IPS DF 6.9 (cell line): ENCODE measurements around the gene KIF6.

Source experiments
- DNase-seq: peaks from one replicate; pipeline ENCODE4 v3.0.0-alpha.2; 2013; ENCODE audit warnings: low read depth, low spot score
- H3K27ac ChIP-seq: one replicate; pipeline ENCODE4 v1.5.1; 2013; ENCODE audit warnings: low read length, control low read depth
- H3K27me3 ChIP-seq: 2 replicates; pipeline ENCODE4 v1.6.1; 2013; ENCODE audit warnings: mild to moderate bottlenecking, low read length; ENCODE audit not compliant: control insufficient read depth, insufficient read depth
- H3K36me3 ChIP-seq: 2 replicates; pipeline ENCODE4 v1.6.1; 2013; ENCODE audit warnings: low read length; ENCODE audit not compliant: control insufficient read depth, insufficient read depth
- H3K4me1 ChIP-seq: 2 replicates; pipeline ENCODE4 v1.6.1; 2013; ENCODE audit warnings: low read length; ENCODE audit not compliant: control insufficient read depth, insufficient read depth
- H3K4me3 ChIP-seq: 2 replicates; pipeline ENCODE4 v1.5.1; 2013; ENCODE audit warnings: mild to moderate bottlenecking, low read length
- H3K9me3 ChIP-seq: 2 replicates; pipeline ENCODE4 v1.6.1; 2013; ENCODE audit warnings: low read length, inconsistent platforms; ENCODE audit not compliant: control insufficient read depth, insufficient read depth
- WGBS: extraction: QIAGEN DNeasy Blood & Tissue Kit; methylation state at CpG from one replicate; pipeline ENCODE4 v1.1.7; 2013; ENCODE audit warnings: mixed read lengths, missing lambda C conversion rate; ENCODE audit not compliant: insufficient read length, insufficient coverage; 5-methylcytosine and 5-hydroxymethylcytosine counted together

KIF6 gene

GRCh38 chr6:39422238-39422637 is 303.0 kb downstream of the KIF6 start:
- Histone ChIP-seq H3K9me3 (no peaks in the 10 kb centered on the region), H3K27me3 (no peaks in the 10 kb centered on the region), H3K36me3 (no peaks in the 10 kb centered on the region), H3K4me1 (no peaks in the 10 kb centered on the region), H3K27ac (no peak overlapping the region), H3K4me3 (no peak overlapping the region)
- DNase-seq, result no peak
- no CpG with 5 or more reads among the region's 6 CpGs for WGBS

GRCh38 chr6:39421383-39422225 is 303.6 kb downstream of the KIF6 start:
- H3K27me3 ChIP-seq, result no peaks in the 10 kb centered on the region
- H3K4me3 ChIP-seq, result no peak overlapping the region
- H3K4me1 ChIP-seq, result no peaks in the 10 kb centered on the region
- WGBS, result 100% methylated on average over 2 of the region's 11 CpGs
- no peak for DNase-seq
- no peaks in the 10 kb centered on the region for H3K9me3 ChIP-seq
- H3K27ac ChIP-seq, result no peak overlapping the region
- no peaks in the 10 kb centered on the region for H3K36me3 ChIP-seq

DNA sequence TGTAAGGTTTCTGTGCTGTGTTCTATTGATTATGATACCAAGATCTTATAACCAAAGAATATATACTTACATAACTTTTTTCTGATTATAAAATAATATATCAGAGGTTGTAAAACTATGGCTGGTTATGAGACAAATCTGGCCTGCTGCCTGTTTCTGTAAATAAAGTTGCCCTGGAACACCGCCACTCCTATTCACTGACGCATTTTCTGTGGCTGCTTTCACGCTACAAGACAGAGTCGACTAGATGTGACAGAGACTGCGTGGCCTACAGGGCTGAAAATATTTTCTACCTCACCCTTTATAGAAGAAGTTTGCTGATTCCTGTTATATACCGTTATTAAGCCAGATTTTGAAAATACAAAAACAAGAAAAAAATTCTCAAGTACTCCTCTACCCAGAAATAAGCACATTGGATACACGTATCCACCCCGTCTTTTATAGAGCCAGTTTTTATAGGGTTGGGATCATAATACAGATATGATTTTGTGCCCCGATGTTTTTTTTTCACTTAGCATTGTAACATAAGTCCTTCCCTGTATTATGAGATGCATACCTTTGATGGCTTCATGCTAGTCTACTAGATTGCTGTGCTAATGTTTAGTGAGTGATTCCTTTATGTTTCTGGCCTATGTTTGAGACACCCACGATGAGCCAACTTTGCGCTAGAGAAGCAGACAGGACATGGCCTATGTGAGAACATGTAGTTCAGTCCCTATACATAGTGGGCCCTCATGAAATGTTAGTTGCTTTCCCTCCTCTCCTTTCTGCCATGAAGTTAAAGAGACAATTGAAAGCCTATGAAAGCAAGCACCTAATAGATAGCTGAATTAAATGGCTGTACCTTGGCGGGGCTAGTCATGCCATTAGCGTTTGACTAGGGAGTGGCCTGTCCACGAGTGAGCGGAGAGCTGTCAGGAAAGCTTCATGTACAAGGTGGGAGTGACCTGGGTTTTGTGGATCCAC is 304.6 kb downstream of the KIF6 start:
- WGBS, result no CpG with 5 or more reads among the region's 15 CpGs
- H3K9me3 ChIP-seq, result no peaks in the 10 kb centered on the region

DNA sequence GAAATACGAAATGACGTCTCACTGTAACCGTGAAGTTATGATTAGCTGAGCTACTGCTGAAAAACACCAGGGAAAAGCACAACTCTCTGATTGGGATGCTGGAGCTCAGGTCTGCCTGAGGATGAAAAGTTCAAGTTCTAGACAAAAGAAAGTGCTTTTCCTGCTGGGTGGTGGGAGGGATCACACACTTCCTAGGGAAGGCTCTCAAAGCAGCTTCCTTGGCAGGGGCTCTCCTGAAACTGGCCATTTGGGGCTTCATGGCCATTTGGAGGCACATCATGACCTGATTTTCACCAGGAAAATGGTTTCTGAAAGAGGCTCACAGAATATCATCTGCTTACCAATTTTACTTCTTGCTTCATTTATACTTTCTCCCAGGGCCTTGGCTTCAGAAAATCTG is 305.6 kb downstream of the KIF6 start:
- H3K9me3 ChIP-seq, result no peaks in the 10 kb centered on the region
- no peak for DNase-seq
- no peaks in the 10 kb centered on the region for H3K36me3 ChIP-seq
- no peak overlapping the region for H3K27ac ChIP-seq
- no peak overlapping the region for H3K4me3 ChIP-seq
- no peaks in the 10 kb centered on the region for H3K4me1 ChIP-seq
- H3K27me3 ChIP-seq, result no peaks in the 10 kb centered on the region
- no CpG with 5 or more reads among the region's 3 CpGs for WGBS

More for the DNA sequence above, 304.6 kb downstream of the KIF6 start:
- Histone ChIP-seq H3K27ac (no peak overlapping the region), H3K4me3 (no peak overlapping the region), H3K36me3 (no peaks in the 10 kb centered on the region), H3K4me1 (no peaks in the 10 kb centered on the region), H3K27me3 (no peaks in the 10 kb centered on the region)
- no peak for DNase-seq

GRCh38 chr6:39417440-39417839 is 307.8 kb downstream of the KIF6 start:
- Histone ChIP-seq H3K9me3 (no peaks in the 10 kb centered on the region), H3K36me3 (no peaks in the 10 kb centered on the region), H3K27ac (no peak overlapping the region), H3K4me1 (no peaks in the 10 kb centered on the region), H3K27me3 (no peaks in the 10 kb centered on the region), H3K4me3 (no peak overlapping the region)
- WGBS, result 100% methylated on average over 1 of the region's 2 CpGs
- no peak for DNase-seq

DNA sequence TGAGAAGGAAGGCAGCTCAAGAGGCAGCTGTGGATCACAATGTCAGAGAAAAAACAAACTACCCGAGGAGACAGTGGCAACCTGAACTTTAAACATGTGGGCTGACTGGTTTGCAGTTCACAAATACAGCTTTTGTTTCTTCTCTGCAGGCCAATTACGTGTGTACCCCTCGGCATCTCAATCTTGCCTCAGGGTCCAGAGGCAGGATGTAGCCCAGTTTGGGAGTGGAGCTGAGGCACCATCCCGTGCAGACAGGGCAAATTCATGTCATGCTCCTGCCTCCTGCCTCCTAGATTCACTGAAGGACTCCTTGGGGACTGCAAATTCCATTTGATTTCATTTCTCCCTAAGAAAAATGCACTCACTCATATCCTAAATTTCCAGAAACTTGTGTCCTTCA is 308.5 kb downstream of the KIF6 start:
- no peak overlapping the region for H3K27ac ChIP-seq
- H3K9me3 ChIP-seq, result no peaks in the 10 kb centered on the region
- WGBS, result no CpG with 5 or more reads among the region's 4 CpGs
- H3K27me3 ChIP-seq, result no peaks in the 10 kb centered on the region
- DNase-seq, result no peak
- H3K36me3 ChIP-seq, result no peaks in the 10 kb centered on the region
- H3K4me3 ChIP-seq, result no peak overlapping the region
- H3K4me1 ChIP-seq, result no peaks in the 10 kb centered on the region

GRCh38 chr6:39416026-39416425 is 309.2 kb downstream of the KIF6 start:
- DNase-seq, result no peak
- no CpG with 5 or more reads among the region's 3 CpGs for WGBS
- no peaks in the 10 kb centered on the region for H3K36me3 ChIP-seq
- H3K27me3 ChIP-seq, result no peaks in the 10 kb centered on the region
- no peaks in the 10 kb centered on the region for H3K4me1 ChIP-seq
- H3K27ac ChIP-seq, result no peak overlapping the region
- no peak overlapping the region for H3K4me3 ChIP-seq
- no peaks in the 10 kb centered on the region for H3K9me3 ChIP-seq

DNA sequence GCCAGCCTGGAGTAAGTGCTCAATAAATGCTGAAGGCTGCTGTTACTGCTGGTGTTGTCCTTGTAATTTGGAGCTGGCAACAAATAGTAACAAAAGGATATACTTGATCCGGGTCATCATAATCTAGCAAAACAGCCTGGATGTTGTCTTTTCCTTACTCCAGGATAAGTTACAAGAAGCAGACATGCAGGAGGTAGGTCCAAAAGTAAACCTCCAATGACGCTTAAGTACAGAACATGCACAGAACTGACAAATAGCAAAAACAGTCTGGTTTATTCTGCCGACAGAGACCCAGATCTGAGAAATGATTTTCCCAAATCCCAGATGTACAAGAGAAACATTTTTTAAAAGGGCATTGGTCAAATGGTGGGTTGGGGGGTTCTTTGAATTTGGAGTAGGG is 309.7 kb downstream of the KIF6 start:
- H3K27me3 ChIP-seq, result no peaks in the 10 kb centered on the region
- no peaks in the 10 kb centered on the region for H3K36me3 ChIP-seq
- H3K9me3 ChIP-seq, result no peaks in the 10 kb centered on the region
- no peak for DNase-seq
- WGBS, result no CpG with 5 or more reads among the region's 3 CpGs
- H3K4me1 ChIP-seq, result no peaks in the 10 kb centered on the region
- H3K4me3 ChIP-seq, result no peak overlapping the region
- no peak overlapping the region for H3K27ac ChIP-seq

DNA sequence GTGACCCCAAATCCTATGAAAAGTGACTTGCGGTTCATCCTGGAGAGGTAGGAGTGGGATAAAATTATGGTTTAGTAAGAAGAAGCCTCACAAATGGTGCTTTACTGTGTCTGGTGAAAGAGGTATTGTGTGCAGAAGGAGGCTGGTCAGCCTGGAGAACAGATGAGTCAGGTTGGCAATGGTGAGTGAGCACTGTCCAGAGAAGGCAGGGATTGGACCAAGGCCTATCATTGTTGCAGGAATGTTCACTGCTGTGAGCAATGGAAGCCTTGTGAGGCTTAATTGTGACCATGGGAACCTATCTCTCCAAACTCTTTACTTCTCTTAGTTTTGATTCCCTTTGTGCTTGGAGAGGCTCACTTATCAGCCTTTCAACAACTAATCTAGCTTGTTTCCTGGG is 313.7 kb downstream of the KIF6 start:
- no peak for DNase-seq
- H3K27me3 ChIP-seq, result no peaks in the 10 kb centered on the region
- no peak overlapping the region for H3K4me3 ChIP-seq
- no CpG with 5 or more reads among the region's 1 CpG for WGBS
- no peaks in the 10 kb centered on the region for H3K4me1 ChIP-seq
- H3K27ac ChIP-seq, result no peak overlapping the region
- H3K9me3 ChIP-seq, result no peaks in the 10 kb centered on the region
- H3K36me3 ChIP-seq, result no peaks in the 10 kb centered on the region

DNA sequence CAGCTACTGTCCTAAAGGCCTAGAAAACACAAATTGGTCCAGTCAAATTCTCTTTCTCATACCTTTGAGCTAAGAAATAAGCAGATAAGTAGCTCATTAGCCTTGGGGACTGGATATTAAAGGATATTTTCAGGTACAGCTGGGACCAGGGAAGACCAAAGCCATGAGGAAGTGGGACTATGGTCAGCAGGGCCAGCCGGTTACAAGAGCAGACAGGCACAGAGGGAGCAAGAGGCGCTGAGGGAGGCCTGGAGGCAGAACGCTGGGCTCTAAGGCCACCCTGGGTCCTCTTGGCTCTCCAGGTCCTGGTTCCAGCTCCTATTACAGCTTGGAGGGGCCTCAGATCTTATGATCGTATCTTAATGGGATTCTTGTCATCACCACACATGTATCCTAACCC is 314.2 kb downstream of the KIF6 start:
- no peak for DNase-seq
- no peaks in the 10 kb centered on the region for H3K36me3 ChIP-seq
- H3K9me3 ChIP-seq, result no peaks in the 10 kb centered on the region
- no peak overlapping the region for H3K27ac ChIP-seq
- H3K27me3 ChIP-seq, result no peaks in the 10 kb centered on the region
- no peaks in the 10 kb centered on the region for H3K4me1 ChIP-seq
- WGBS, result no CpG with 5 or more reads among the region's 4 CpGs
- H3K4me3 ChIP-seq, result no peak overlapping the region
